ENCODE data around the gene ERN1. TPM values are rescaled to one million over a fixed set of nuclear protein-coding genes. Genes with fewer than 3 reads are reported as not detected.

ERN1 gene
- total and polyA plus RNA-seq, 2 donors from 2014 or later: 2.8 to 37.0 TPM

GRCh38 chr17:64097196-64097936, 32.6 kb downstream of the ERN1 start:
- H3K4me3 ChIP-seq (ENCODE audit: low read length in 3 of 3): no peak overlapping the region
- H3K27ac ChIP-seq (ENCODE audit: low read depth in 2 of 2, low read length in 2 of 2): no peak overlapping the region
- no peak for TF ChIP-seq CTCF (IDR thresholded peaks at IDR 0.05; ENCODE audit: borderline replicate concordance, extremely low read depth, insufficient read depth)
- no peaks in the 10 kb centered on the region for H3K9me3 ChIP-seq (ENCODE audit: control insufficient read depth in 2 of 3, insufficient read depth in 1 of 3, low read length in 3 of 3)
- no peak overlapping the region for H3K9ac ChIP-seq (ENCODE audit: low read length in 3 of 3)
- H3K27me3 ChIP-seq (ENCODE audit: control insufficient read depth, insufficient read depth, low read length): no peaks in the 10 kb centered on the region
- intact Hi-C loops (cut with DNase I): no loop called here
- no peak for FAIRE-seq
- H3K4me1 ChIP-seq (ENCODE audit: control insufficient read depth in 2 of 3, insufficient read depth in 2 of 3, low read depth in 1 of 3, low read length in 3 of 3): peaks cover 0 to 3% (median 0%) of the 10 kb centered on the region in 3 donors
- peaks cover 0 to 8% (median 0%) of the 10 kb centered on the region in 3 donors for H3K36me3 ChIP-seq (ENCODE audit: control insufficient read depth in 2 of 3, insufficient read depth in 3 of 3, low read length in 3 of 3)
- no peak for DNase-seq

GRCh38 chr17:64096037-64096436, 33.9 kb downstream of the ERN1 start:
- intact Hi-C loops (cut with DNase I): no loop called here
- no peaks in the 10 kb centered on the region for H3K9me3 ChIP-seq (ENCODE audit: control insufficient read depth in 2 of 3, insufficient read depth in 1 of 3, low read length in 3 of 3)
- H3K9ac ChIP-seq (ENCODE audit: low read length in 3 of 3): no peak overlapping the region
- peaks cover 0 to 3% (median 0%) of the 10 kb centered on the region in 3 donors for H3K4me1 ChIP-seq (ENCODE audit: control insufficient read depth in 2 of 3, insufficient read depth in 2 of 3, low read depth in 1 of 3, low read length in 3 of 3)
- FAIRE-seq: no peak
- no peak for TF ChIP-seq CTCF (IDR thresholded peaks at IDR 0.05; ENCODE audit: borderline replicate concordance, extremely low read depth, insufficient read depth)
- H3K36me3 ChIP-seq (ENCODE audit: control insufficient read depth in 2 of 3, insufficient read depth in 3 of 3, low read length in 3 of 3): peaks cover 0 to 8% (median 0%) of the 10 kb centered on the region in 3 donors
- H3K27me3 ChIP-seq (ENCODE audit: control insufficient read depth, insufficient read depth, low read length): no peaks in the 10 kb centered on the region
- no peak for DNase-seq
- H3K27ac ChIP-seq (ENCODE audit: low read depth in 2 of 2, low read length in 2 of 2): no peak overlapping the region
- no peak overlapping the region for H3K4me3 ChIP-seq (ENCODE audit: low read length in 3 of 3)

GRCh38 chr17:64095144-64095882, 34.6 kb downstream of the ERN1 start:
- intact Hi-C loops (cut with DNase I): no loop called here
- no peak for FAIRE-seq

More at GRCh38 chr17:64095144-64095882, 34.6 kb downstream of the ERN1 start:
- no peak overlapping the region for H3K4me3 ChIP-seq (ENCODE audit: low read length in 3 of 3)
- H3K27me3 ChIP-seq (ENCODE audit: control insufficient read depth, insufficient read depth, low read length): no peaks in the 10 kb centered on the region
- peaks cover 0 to 3% (median 0%) of the 10 kb centered on the region in 3 donors for H3K4me1 ChIP-seq (ENCODE audit: control insufficient read depth in 2 of 3, insufficient read depth in 2 of 3, low read depth in 1 of 3, low read length in 3 of 3)
- H3K9ac ChIP-seq (ENCODE audit: low read length in 3 of 3): no peak overlapping the region
- peak in 1 of 5 donors; percentile 23 for DNase-seq
- no peak overlapping the region for H3K27ac ChIP-seq (ENCODE audit: low read depth in 2 of 2, low read length in 2 of 2)
- peaks cover 0 to 8% (median 0%) of the 10 kb centered on the region in 3 donors for H3K36me3 ChIP-seq (ENCODE audit: control insufficient read depth in 2 of 3, insufficient read depth in 3 of 3, low read length in 3 of 3)
- no peak for TF ChIP-seq CTCF (IDR thresholded peaks at IDR 0.05; ENCODE audit: borderline replicate concordance, extremely low read depth, insufficient read depth)
- H3K9me3 ChIP-seq (ENCODE audit: control insufficient read depth in 2 of 3, insufficient read depth in 1 of 3, low read length in 3 of 3): no peaks in the 10 kb centered on the region
